Upper lobe of left lung (tissue), 4 donors: ENCODE data around the gene ATP11A.

ENCODE experiments used
- CTCF ChIP-seq, 6 experiments: fragments of 450-650 bp in 4 of 6; fragments of 200-600 bp in 2 of 6; sonication (generic) in 2 of 6; IDR thresholded peaks; one replicate each; pipeline ENCODE4 v1.5.1; 2016 to 2019; ENCODE audit warnings: antibody characterized with exemption in 6 of 6
- POLR2AphosphoS5 ChIP-seq, 2 donors: sonication (generic); formaldehyde crosslinking; IDR thresholded peaks; one replicate each; pipeline ENCODE4 v1.5.1; 2017; ENCODE audit warnings: antibody characterized with exemption in 2 of 2

DNA sequence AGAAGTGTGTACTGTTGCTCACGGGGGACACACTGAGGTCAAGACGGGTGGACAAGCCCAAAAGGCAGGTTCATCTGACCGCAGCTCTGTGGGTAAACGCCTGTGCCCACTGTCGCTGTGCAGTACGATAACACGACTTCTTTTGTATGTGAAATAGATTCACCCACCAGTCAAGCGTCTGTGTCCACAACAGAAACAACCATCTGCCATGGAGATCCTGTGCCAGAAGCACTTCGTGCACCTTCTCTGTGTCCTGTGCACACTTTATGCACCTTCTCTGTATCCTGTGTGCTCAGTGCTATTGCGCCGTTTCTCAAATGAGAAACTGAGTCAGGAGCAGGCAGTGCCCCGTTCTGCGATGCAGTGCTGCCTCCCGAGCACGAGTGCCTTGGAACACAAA is 138.9 kb downstream of the ATP11A start:
- TF ChIP-seq POLR2AphosphoS5 (IDR thresholded peaks at IDR 0.05) (no peak), CTCF (IDR thresholded peaks at IDR 0.05) (no peak)
